Esophagus muscularis mucosa (tissue), 4 donors: ENCODE measurements around the gene FZR1. TPM values are rescaled to one million over a fixed set of nuclear protein-coding genes. Genes with fewer than 3 reads are reported as not detected.

Source experiments
- DNase-seq: peaks from one replicate; pipeline ENCODE4 v3.0.0-alpha.2; 2017; ENCODE audit errors: extremely low spot score
- H3K27ac ChIP-seq, 4 donors: fragments of 200-600 bp; sonication (generic); replicated peaks in 1 of 4; 1 replicate in 3 of 4; 2 replicates in 1 of 4; pipeline ENCODE4 v1.5.1; 2016 to 2019; ENCODE audit warnings: mild to moderate bottlenecking in 1 of 4
- H3K27me3 ChIP-seq, 4 donors: fragments of 200-600 bp; sonication (generic); one replicate each; pipeline versions ENCODE4 v1.5.1 to v1.6.0; 2016 to 2019
- H3K36me3 ChIP-seq, 4 donors: fragments of 200-600 bp; sonication (generic); one replicate each; pipeline ENCODE4 v1.5.1; 2016 to 2019
- H3K4me1 ChIP-seq, 4 donors: fragments of 200-600 bp; sonication (generic); one replicate each; pipeline ENCODE4 v1.5.1; 2016 to 2019
- H3K4me3 ChIP-seq, 4 donors: fragments of 200-600 bp; sonication (generic); 1 replicate in 2 of 4; 2 replicates in 2 of 4; pipeline ENCODE4 v1.5.1; 2016 to 2019; ENCODE audit warnings: mild to moderate bottlenecking in 4 of 4, moderate library complexity in 1 of 4
- H3K9me3 ChIP-seq, 4 donors: fragments of 200-600 bp; sonication (generic); 1 replicate in 3 of 4; 2 replicates in 1 of 4; pipeline ENCODE4 v1.5.1; 2016 to 2019
- EP300 ChIP-seq: sonication (generic); formaldehyde crosslinking; IDR thresholded peaks from one replicate; pipeline ENCODE4 v1.6.1; 2017; ENCODE audit warnings: antibody characterized with exemption
- POLR2A ChIP-seq: fragments of 450-650 bp; IDR thresholded peaks from one replicate; pipeline ENCODE4 v1.6.1; 2017; ENCODE audit warnings: antibody characterized with exemption, moderate library complexity, mild to moderate bottlenecking, low read depth
- POLR2AphosphoS5 ChIP-seq, 2 donors: sonication (generic); formaldehyde crosslinking; IDR thresholded peaks; one replicate each; pipeline ENCODE4 v1.6.1; 2017; ENCODE audit warnings: antibody characterized with exemption in 2 of 2
- WGBS: methylation state at CpG from one replicate; pipeline ENCODE4 v1.1.5; 2018; 5-methylcytosine and 5-hydroxymethylcytosine counted together
- intact Hi-C: fragments of 100-400 bp; cut with DNase I; formaldehyde crosslinking; loops from one replicate; pipeline ENCODE4 v1.15.1; 2023
- total RNA-seq, 4 donors: library from RNA; depleted of rRNA; stranded (reverse); fragments of >200 nt; gene quantifications; one replicate each; pipeline versions ENCODE4 v1.1.0 to v1.2.1, GENCODE V29; 2016
- TF ChIP-seq, protein P1 (sequence below), 3 experiments: fragments of 200-600 bp in 2 of 3; fragments of 450-650 bp in 1 of 3; sonication (generic) in 2 of 3; IDR thresholded peaks; one replicate each; pipeline ENCODE4 v1.5.1; 2017 to 2019; ENCODE audit warnings: antibody characterized with exemption in 3 of 3, mild to moderate bottlenecking in 2 of 3, moderate library complexity in 1 of 3

FZR1 gene
- total RNA-seq, 4 donors from 2014 or later: 15.8 to 41.2 (median 31.4) TPM

DNA sequence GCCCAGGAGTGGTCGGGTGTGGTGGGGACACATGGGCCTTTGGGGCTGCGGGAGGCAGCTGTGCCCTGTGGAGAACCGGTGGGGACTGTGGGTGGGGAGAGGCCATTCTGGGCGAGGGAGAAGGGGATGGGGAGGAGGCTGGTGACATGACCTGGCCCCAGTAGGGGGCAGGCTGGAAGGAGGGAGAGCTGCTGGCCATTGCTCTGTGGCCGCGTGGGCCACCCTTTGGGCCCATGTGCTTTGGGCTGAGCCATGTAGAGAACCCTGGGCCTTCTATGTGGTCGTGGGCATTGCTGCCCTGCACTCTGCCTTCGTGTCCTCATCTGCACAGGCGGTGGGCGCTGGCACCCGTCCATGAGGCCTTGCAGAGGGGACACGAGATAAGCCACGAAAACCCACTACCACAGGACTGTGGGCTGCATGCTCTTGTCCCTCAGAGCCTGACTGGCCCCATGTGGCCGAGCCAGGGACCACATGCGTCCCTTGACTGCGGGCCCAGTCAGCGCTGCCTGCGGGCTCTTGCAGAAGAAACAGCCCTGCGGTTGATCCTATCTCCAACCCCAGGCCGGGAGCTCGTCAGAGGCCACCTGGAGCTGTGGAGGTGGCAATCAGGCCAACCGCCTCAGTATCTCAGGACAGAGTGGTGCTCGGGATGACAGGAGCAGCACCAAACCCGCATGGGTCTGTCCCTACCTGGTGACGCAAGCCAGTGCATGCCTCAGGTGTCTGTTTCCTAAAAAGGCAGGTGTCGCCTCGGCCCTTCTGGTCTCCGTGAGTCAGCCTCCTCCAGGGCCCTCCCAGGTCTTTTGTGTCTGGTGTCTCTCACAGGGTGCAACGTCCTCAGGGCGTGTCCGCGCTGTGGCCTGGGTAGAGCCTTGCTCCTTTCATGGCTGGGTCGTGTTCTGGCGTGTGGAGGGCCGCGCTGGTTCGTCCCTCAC lies 14.3 kb downstream of the FZR1 start:
- no peak overlapping the region for H3K4me3 ChIP-seq
- H3K27ac ChIP-seq: no peak overlapping the region
- intact Hi-C loops: no loop called here
- WGBS: 84% methylated on average over 25 of the region's 37 CpGs
- H3K4me1 ChIP-seq: peaks cover 0 to 45% (median 32%) of the 10 kb centered on the region in 4 donors
- peaks cover 20 to 53% (median 41%) of the 10 kb centered on the region in 4 donors for H3K36me3 ChIP-seq
- no peaks in the 10 kb centered on the region for H3K27me3 ChIP-seq
- TF ChIP-seq POLR2A (no peak), EP300 (no peak), POLR2AphosphoS5 (IDR thresholded peaks at IDR 0.05) (no peak)
- TF ChIP-seq, protein P1, sequence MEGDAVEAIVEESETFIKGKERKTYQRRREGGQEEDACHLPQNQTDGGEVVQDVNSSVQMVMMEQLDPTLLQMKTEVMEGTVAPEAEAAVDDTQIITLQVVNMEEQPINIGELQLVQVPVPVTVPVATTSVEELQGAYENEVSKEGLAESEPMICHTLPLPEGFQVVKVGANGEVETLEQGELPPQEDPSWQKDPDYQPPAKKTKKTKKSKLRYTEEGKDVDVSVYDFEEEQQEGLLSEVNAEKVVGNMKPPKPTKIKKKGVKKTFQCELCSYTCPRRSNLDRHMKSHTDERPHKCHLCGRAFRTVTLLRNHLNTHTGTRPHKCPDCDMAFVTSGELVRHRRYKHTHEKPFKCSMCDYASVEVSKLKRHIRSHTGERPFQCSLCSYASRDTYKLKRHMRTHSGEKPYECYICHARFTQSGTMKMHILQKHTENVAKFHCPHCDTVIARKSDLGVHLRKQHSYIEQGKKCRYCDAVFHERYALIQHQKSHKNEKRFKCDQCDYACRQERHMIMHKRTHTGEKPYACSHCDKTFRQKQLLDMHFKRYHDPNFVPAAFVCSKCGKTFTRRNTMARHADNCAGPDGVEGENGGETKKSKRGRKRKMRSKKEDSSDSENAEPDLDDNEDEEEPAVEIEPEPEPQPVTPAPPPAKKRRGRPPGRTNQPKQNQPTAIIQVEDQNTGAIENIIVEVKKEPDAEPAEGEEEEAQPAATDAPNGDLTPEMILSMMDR (IDR thresholded peaks at IDR 0.05): no peak
- no peak for DNase-seq
- H3K9me3 ChIP-seq: no peaks in the 10 kb centered on the region

DNA sequence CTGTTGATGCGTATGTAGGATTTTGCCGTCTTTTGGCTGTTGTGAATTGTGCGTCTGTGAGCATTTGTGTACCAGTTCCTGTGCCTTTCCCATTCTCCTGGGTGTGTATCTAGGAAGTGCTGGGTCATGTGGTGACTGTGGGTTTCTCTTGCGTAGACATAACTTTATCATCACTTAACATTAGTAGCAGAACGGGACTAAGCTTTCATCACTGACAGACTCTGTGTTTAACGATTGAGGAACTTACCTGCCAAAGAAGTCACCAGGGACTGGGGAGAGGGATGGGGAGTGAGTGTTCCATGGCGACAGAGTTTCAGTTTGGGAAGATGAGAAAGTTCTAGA lies 15.0 kb downstream of the FZR1 start:
- intact Hi-C loops: no loop called here
- no peak overlapping the region for H3K4me3 ChIP-seq
- peaks cover 25 to 59% (median 46%) of the 10 kb centered on the region in 4 donors for H3K36me3 ChIP-seq
- H3K27me3 ChIP-seq: no peaks in the 10 kb centered on the region
- no peak overlapping the region for H3K27ac ChIP-seq
- TF ChIP-seq POLR2AphosphoS5 (IDR thresholded peaks at IDR 0.05) (no peak), EP300 (no peak), POLR2A (no peak)
- TF ChIP-seq, protein P1 (IDR thresholded peaks at IDR 0.05): no peak
- H3K9me3 ChIP-seq: no peaks in the 10 kb centered on the region
- 80% methylated on average over 7 of the region's 7 CpGs for WGBS
- DNase-seq: no peak
- H3K4me1 ChIP-seq: peaks cover 0 to 39% (median 25%) of the 10 kb centered on the region in 4 donors

DNA sequence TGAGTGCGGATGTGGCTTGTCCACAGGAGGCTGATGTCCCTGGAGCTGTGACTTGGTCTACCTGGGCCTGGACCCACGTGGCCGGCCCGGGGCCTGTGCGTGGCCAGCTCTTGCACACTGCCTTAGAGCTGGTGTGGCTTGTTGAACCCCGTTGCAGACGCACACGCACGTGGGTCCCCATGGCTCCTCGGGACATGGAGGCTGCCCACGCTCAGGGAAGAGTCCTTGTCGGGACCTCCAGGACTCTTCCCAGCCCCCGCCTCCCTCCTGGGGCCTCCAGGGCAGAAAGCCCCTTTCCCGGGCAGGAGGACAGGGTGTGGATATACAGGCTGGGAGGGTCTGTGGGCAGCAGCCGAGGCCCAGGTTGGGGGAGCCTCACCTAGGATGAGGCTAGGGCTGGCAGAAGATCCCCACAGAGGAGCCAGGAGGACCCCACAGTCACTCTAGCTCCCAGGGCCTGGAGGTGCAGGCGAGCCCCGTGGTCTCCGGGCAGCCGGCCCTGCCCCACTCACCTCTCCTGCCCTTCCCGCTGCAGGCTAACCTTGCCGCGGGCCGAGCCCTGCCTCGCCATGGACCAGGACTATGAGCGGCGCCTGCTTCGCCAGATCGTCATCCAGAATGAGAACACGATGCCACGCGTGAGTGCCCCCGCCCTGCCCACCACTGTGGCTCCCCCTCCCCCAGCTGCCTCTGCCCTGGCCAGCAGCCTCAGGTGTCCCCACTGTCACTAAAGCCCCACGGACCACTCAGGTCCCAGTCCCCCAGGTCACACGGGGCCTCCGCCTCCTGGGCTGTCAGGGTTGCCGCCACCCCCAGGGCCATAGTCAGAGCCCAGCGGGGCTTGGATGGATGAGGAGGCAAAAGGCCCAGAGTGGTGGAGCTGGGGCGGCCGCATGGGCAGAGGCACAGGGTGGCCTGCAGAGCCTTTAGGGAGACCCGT lies 16.6 kb downstream of the FZR1 start:
- H3K9me3 ChIP-seq: no peaks in the 10 kb centered on the region
- H3K4me3 ChIP-seq: no peak overlapping the region
- intact Hi-C loops: no loop called here
- H3K27ac ChIP-seq: no peak overlapping the region
- no peak for TF ChIP-seq POLR2A
- no peak for TF ChIP-seq POLR2AphosphoS5 (IDR thresholded peaks at IDR 0.05)
- no peak for TF ChIP-seq EP300
- TF ChIP-seq, protein P1 (IDR thresholded peaks at IDR 0.05): no peak
- no peaks in the 10 kb centered on the region for H3K27me3 ChIP-seq
- no peak for DNase-seq
- 96% methylated on average over 5 of the region's 40 CpGs for WGBS
- peaks cover 42 to 75% (median 62%) of the 10 kb centered on the region in 4 donors for H3K36me3 ChIP-seq
- H3K4me1 ChIP-seq: peaks cover 0 to 23% (median 11%) of the 10 kb centered on the region in 4 donors

DNA sequence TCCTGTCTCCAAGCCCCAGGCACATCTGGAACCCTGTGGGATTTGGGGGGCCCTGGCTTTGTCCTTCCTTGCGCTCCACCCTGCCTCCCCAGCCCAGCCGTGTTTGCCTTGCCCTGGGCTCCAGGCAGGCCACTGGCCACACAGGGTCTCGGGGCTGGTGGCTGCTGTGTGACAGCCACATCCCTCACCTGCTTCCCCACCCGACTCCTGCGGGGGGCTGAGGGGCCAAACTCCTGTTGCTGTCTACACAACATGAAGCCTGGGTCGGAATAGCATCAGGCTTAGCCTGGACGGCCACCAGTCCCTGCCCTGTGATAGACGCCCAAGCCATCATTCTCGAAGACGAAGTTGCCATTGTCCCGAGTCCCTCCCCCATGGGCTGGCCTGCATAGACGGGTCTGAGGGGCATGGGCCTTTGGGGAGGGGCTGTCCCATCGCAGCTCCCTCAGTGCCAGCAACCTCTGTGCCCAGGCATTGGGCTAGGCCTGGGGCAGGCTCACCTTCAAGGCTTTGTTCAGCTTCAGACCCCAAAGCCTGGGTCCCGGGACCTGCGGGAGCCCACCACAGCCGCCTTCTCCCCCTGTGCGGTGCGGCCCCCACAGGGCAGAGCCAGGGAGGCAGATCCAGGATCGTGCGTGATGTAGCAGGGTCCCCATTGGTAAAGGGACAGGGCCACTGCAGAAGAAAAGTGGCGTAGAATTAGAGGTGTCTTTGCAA lies 17.4 kb downstream of the FZR1 start:
- 98% methylated on average over 9 of the region's 21 CpGs for WGBS
- H3K4me3 ChIP-seq: no peak overlapping the region
- intact Hi-C loops: no loop called here
- peaks cover 47 to 82% (median 70%) of the 10 kb centered on the region in 4 donors for H3K36me3 ChIP-seq
- no peak for DNase-seq
- no peak overlapping the region for H3K27ac ChIP-seq
- peaks cover 0 to 15% (median 7%) of the 10 kb centered on the region in 4 donors for H3K4me1 ChIP-seq
- TF ChIP-seq POLR2A: no peak
- no peak for TF ChIP-seq POLR2AphosphoS5 (IDR thresholded peaks at IDR 0.05)
- TF ChIP-seq, protein P1 (IDR thresholded peaks at IDR 0.05): no peak
- TF ChIP-seq EP300: no peak
- H3K27me3 ChIP-seq: no peaks in the 10 kb centered on the region
- no peaks in the 10 kb centered on the region for H3K9me3 ChIP-seq
